GM18520 (cell line): Measurements from ENCODE around the gene ZDHHC14.

Source experiments
- ATAC-seq: cut with Tn5 transposase; IDR thresholded peaks from one replicate; pipeline ENCODE4 v1.9.1; 2021; ENCODE audit not compliant: unreplicated experiment

The ZDHHC14 gene

DNA sequence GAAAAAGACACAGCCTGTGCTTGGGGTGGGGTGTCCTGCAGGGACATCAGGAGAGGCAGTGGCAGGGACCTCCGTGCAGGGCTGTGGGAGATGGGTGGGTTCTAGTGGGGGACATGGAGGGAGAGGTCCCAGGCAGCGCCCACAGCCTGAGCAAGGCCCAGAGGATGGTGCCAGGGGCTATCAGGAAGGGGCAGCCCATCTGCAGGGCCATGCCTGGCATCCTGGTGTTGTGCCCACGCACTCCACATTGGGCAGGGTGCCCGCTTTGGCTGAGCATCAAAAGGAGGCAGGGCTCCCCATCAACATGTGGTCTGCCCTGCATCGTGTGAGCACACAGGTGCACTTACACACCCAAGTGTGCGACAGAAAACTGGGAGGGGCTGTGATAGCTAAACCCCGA is 257.8 kb downstream of the ZDHHC14 start:
- ATAC-seq, result no peak

- ATAC-seq, result no peak
Observed at GRCh38 chr6:157640746-157641451, 259.9 kb downstream of the ZDHHC14 start.

- no peak for ATAC-seq
Observed at GRCh38 chr6:157641837-157642236, 260.8 kb downstream of the ZDHHC14 start.

DNA sequence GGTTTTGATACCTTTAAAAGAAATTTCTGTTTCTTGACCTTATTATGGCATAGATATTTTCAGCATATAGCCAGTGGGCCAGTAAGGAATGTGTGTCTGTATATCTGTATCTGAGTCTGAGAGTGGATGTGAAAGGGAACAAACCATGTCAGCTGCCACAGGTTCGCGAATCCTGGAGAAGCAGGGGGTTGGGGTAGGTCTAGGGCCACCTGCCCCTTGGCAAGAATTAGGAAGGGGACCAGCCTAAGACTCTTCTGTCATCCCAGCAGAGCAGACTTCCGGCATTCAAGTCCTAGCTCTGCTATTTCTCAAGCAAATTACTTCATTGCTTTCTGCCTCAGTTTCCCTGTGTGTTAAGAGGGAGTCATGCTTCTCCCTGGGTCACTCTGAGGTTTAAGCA is 261.7 kb downstream of the ZDHHC14 start:
- ATAC-seq, result no peak

- no peak for ATAC-seq
Observed at GRCh38 chr6:157644043-157644810, 263.2 kb downstream of the ZDHHC14 start.

DNA sequence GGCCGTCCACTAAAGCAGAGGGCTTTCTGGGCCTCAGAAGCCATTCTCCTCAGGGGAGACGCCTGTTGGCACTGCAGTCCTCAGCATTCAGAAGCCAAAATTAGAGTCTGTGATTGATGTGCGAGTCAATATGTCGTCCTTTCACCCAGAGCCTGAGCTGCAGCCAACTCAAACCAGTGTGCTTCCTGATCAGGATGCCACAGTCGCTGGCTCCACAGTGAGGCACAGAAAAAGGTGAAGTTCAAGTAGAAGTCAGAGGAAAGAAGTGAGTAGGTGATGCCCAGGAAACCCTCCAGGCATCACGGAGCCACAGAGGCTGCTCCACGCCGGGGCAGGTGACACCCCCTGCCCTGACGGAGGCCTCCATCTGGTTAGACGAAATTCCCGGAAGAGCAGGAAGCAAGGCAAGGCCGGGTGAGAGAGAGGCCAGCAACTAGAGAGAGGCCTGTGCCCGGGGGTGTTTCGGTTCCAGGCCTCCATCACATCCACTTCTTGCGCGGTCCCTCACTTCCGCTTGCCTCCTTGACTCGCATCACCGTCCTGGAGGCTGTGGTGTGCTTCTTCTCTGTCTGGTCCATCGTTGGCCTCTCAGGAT is 264.3 kb downstream of the ZDHHC14 start:
- ATAC-seq, result no peak

DNA sequence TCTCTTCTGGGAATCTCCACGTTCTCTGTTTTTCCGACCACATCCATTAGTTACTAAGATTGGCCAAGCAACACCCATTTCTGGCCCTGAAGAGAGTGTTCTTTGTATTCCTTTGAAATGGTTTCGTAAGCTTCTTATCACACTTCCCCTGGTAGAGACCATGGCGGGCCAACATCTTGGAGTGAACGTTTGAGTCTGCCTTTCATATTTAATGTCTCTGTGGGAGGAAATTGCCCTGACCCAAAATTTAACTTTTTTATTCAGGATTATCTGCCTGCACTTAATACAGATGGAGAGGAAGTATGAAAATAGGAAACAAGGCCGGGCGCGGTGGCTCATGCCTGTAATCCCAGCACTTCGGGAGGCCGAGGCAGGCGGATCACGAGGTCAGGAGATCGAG is 265.0 kb downstream of the ZDHHC14 start:
- no peak for ATAC-seq

- ATAC-seq, result no peak
Observed at GRCh38 chr6:157647261-157647915, 266.4 kb downstream of the ZDHHC14 start.

DNA sequence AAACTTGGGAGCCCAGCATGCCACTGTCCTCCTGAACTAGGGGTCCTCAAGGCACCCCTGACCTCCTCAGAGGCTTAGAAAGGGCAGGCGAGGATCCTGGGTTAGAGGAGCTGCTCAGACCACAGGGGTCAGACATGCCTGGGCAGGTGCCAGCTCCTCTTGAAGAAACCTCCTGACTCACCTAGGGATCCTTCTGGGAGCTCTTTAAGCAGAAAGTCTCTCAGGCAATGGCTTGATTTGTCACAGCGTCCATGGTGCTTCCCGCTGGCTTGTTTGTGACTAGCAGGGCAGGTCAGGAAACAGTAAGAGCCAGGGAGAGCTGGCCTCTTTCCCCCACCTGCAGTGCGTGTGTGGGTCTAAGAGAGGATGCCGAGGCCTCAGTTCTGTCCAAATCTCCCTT is 267.6 kb downstream of the ZDHHC14 start:
- ATAC-seq, result no peak

DNA sequence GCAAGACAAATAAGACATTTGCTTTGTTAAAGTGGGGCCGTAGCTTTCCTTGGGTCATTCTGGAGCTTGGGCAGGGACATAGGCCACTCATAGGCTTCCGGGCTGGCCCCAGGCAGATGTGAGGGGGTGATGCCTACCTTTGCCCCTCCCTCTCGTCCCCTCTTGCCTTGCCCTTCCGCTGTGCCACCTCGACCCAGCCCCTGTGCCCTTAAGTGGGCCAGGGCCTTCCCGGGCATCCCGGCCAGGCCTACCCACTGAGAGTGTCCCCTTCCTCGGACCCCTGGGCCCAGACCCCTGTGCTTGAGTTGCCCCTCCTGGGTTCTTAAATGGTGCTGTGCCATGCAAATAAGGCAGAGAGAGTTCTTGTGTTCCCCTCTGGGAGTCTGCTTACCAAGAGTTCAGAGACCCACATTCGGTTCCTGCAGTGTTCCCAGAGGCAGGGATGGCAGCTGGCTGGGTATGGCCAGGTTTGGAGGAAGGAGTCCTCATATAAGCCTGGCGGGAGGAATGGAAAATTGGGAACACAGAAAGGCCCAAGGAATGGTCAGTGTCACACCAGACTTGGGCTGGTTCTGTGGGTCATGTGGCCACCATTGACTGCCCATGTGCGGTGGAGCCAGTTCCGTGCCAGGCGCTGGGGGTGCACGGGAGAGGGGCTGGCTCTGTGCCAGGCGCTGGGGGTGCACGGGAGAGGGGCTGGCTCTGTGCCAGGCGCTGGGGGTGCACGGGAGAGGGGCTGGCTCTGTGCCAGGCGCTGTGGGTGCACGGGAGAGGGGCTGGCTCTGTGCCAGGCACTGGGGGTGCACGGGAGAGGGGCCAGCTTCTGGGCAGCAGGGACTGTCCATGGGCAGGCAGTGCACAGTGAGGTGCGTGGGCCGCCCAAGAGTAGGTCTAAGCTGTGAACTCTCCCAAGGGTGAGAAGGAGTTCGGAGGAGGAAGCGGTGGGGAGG is 268.6 kb downstream of the ZDHHC14 start:
- ATAC-seq, result no peak

- no peak for ATAC-seq
Observed at GRCh38 chr6:157650261-157650640, 269.3 kb downstream of the ZDHHC14 start.

- no peak for ATAC-seq
Observed at GRCh38 chr6:157650801-157651200, 269.8 kb downstream of the ZDHHC14 start.

DNA sequence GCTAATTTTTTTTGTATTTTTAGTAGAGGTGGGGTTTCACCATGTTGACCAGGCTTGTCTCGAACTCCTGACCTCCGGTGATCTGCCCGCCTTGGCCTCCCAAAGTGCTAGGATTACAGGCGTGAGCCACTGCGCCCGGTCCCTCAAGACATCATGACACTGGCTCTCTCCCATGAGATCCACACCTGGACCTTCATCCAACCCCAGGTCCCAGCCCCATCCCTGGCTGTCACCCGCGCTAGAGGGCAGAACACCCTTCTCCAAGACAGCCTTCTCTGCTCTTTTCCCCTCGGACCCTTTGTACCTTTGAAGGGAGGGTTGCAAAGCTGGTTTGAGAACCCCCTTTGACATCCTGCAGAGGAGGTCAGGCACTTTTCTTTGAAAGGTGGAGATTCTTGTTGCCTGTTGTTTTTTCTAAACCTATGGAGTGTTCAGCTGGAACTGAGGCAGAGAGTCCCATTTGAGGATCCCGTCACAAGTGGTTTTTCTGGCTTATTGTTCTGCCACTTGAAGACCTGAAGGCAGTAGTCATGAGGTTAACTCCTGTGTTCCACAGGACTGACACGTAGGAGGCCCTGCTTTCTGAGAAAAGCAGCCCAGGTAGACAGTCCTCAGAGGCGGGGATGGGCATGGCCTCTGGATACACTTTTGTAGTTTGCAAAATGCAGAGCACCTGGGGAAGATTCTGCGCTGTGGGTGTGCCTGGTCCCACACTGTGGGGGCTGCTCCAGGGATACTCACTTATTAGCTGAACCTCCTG is 270.9 kb downstream of the ZDHHC14 start:
- ATAC-seq, result no peak

- no peak for ATAC-seq
Observed at GRCh38 chr6:157652601-157653363, 271.8 kb downstream of the ZDHHC14 start.

GRCh38 chr6:157653521-157653920 is 272.5 kb downstream of the ZDHHC14 start:
- no peak for ATAC-seq

- ATAC-seq, result no peak
Observed at GRCh38 chr6:157655139-157655538, 274.1 kb downstream of the ZDHHC14 start.

- ATAC-seq, result no peak
Observed at GRCh38 chr6:157656437-157656997, 275.5 kb downstream of the ZDHHC14 start.

DNA sequence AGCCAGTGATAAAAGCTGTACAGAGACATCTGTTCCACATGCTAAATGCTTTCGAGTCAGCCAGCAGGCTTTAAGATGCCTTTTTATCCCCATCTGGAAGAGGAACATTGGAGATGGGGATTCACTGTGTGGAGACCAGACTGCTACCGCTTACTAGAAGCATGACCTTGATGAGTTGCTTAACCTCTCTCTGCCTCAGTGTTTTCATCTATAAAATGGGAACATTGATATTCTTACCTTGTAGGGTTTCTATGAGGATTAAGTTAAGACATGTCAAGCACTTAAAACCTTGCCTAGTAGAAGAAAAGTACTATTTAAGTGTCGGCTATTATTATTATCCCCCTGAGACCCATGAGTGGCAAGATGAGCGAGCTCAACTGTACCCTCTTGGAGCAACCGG is 276.8 kb downstream of the ZDHHC14 start:
- ATAC-seq, result no peak

- ATAC-seq, result no peak
Observed at GRCh38 chr6:157658301-157658700, 277.3 kb downstream of the ZDHHC14 start.
